K562 (cell line): ENCODE results near the gene ZNF8. TPM values are rescaled to one million over a fixed set of nuclear protein-coding genes. Genes with fewer than 3 reads are reported as not detected.

Experiments
- BACH1 ChIP-seq: fragments of 200-800 bp; sonication (Bioruptor generic); IDR thresholded peaks from 2 replicates; pipeline ENCODE4 v1.6.1; 2016; ENCODE audit warnings: missing genetic modification characterization, missing compliant biosample characterization
- CBX5 ChIP-seq: IDR thresholded peaks from 2 replicates; pipeline ENCODE4 v1.6.1; 2014; ENCODE audit warnings: low read depth, borderline replicate concordance
- CLOCK ChIP-seq: fragments of 250-450 bp; sonication (Bioruptor Pico); IDR thresholded peaks from 2 replicates; pipeline ENCODE4 v1.4.0; 2020; ENCODE audit warnings: mild to moderate bottlenecking, moderate library complexity, borderline replicate concordance
- CREB1 ChIP-seq, 2 experiments: sonication (generic) in 1 of 2; formaldehyde crosslinking in 1 of 2; IDR thresholded peaks; 2 replicates each; pipeline versions ENCODE4 v1.6.1 to v1.8.0; 2012 to 2022; ENCODE audit warnings: inconsistent platforms in 1 of 2, mild to moderate bottlenecking in 1 of 2, missing genetic modification reagents in 1 of 2, moderate library complexity in 1 of 2
- CREM ChIP-seq: IDR thresholded peaks from 2 replicates; pipeline ENCODE4 v1.6.1; 2014; ENCODE audit warnings: antibody characterized with exemption, low read depth
- DDX20 ChIP-seq: fragments of 450-650 bp; IDR thresholded peaks from 2 replicates; pipeline ENCODE4 v1.6.1; 2016; ENCODE audit warnings: missing genetic modification characterization, low read depth, mild to moderate bottlenecking, missing compliant biosample characterization, moderate library complexity
- HCFC1 ChIP-seq: IDR thresholded peaks from 2 replicates; pipeline ENCODE4 v1.6.1; 2012; ENCODE audit warnings: low read depth, low read length, improper control_type of control experiment
- LARP7 ChIP-seq: fragments of 450-650 bp; IDR thresholded peaks from 2 replicates; pipeline ENCODE4 v1.6.1; 2016
- NUFIP1 ChIP-seq: fragments of 450-650 bp; IDR thresholded peaks from 2 replicates; pipeline ENCODE4 v1.6.1; 2018; ENCODE audit not compliant: partially characterized antibody
- PPARD ChIP-seq: fragments of 250-450 bp; sonication (Bioruptor Pico); IDR thresholded peaks from 2 replicates; pipeline ENCODE4 v1.8.0; 2022; ENCODE audit warnings: inconsistent platforms, mild to moderate bottlenecking, moderate library complexity
- RAD21 ChIP-seq, 2 experiments: fragments of 250-450 bp in 1 of 2; fragments of 450-650 bp in 1 of 2; sonication (Bioruptor Pico) in 1 of 2; formaldehyde crosslinking in 1 of 2; IDR thresholded peaks in 1 of 2; conservative IDR thresholded peaks in 1 of 2; 2 replicates each; pipeline versions ENCODE4 v1.4.0 to v1.8.0; 2020 to 2022; ENCODE audit warnings: mild to moderate bottlenecking in 2 of 2, moderate library complexity in 1 of 2
- ZKSCAN1 ChIP-seq: fragments of 150-350 bp; IDR thresholded peaks from 2 replicates; pipeline ENCODE4 v1.6.1; 2016; ENCODE audit warnings: low read depth, low read length
- ZNF24 ChIP-seq: fragments of 450-650 bp; IDR thresholded peaks from 2 replicates; pipeline ENCODE4 v1.6.1; 2016
- ZNF584 ChIP-seq: fragments of 200-800 bp; sonication (Bioruptor generic); IDR thresholded peaks from 2 replicates; pipeline ENCODE4 v1.6.1; 2016; ENCODE audit warnings: low read depth, mild to moderate bottlenecking, missing genetic modification characterization, missing compliant biosample characterization
- polyA plus RNA-seq, 8 experiments: library from polyadenylated mRNA; depleted of rRNA in 4 of 8; stranded (reverse) in 5 of 8; unstranded in 3 of 8; fragments of >200 nt; fragmentation: Nextera tagmentation in 2 of 8; fragmentation: Illumina TruSeq in 1 of 8; extraction: Ambion mirVana in 2 of 8; extraction: Trizol in 1 of 8; gene quantifications; 2 replicates each; pipeline versions ENCODE4 v1.2.1 to v1.2.3, GENCODE V29; 2011 to 2014; ENCODE audit warnings: inconsistent platforms in 1 of 8, missing spikeins in 1 of 8
- total RNA-seq, 7 experiments: library from RNA; depleted of rRNA in 6 of 7; stranded (reverse); fragments of >200 nt in 6 of 7; fragmentation: Illumina TruSeq in 2 of 7; extraction: Trizol in 2 of 7; gene quantifications; 2 replicates each; pipeline versions ENCODE4 v1.2.1 to v1.2.3, GENCODE V29; 2011 to 2021; ENCODE audit warnings: low replicate concordance in 1 of 7
- TF ChIP-seq, protein P1 (sequence below): fragments of 450-650 bp; IDR thresholded peaks from 2 replicates; pipeline ENCODE4 v1.6.1; 2016; ENCODE audit warnings: borderline replicate concordance
- TF ChIP-seq, protein P2 (sequence below), 3 experiments: IDR thresholded peaks in 2 of 3; conservative IDR thresholded peaks in 1 of 3; 2 replicates each; pipeline ENCODE4 v1.5.1; 2011 to 2012; ENCODE audit warnings: low read length in 3 of 3, mild to moderate bottlenecking in 3 of 3, control low read depth in 2 of 3, improper control_type of control experiment in 1 of 3, inconsistent platforms in 1 of 3, low read depth in 1 of 3, mixed read lengths in 1 of 3, moderate library complexity in 1 of 3; ENCODE audit not compliant: insufficient read depth in 2 of 3
- TF ChIP-seq, protein P3 (sequence below): fragments of 450-650 bp; IDR thresholded peaks from 2 replicates; pipeline ENCODE4 v1.6.1; 2016; ENCODE audit warnings: missing biosample characterization, missing genetic modification characterization

Gene ZNF8
- total and polyA plus RNA-seq, 9 of the 15 experiments (the other 6 are each of a cell fraction or from before 2014, with no cell fraction given): 0.71 to 7.7 (median 4.7) TPM

DNA sequence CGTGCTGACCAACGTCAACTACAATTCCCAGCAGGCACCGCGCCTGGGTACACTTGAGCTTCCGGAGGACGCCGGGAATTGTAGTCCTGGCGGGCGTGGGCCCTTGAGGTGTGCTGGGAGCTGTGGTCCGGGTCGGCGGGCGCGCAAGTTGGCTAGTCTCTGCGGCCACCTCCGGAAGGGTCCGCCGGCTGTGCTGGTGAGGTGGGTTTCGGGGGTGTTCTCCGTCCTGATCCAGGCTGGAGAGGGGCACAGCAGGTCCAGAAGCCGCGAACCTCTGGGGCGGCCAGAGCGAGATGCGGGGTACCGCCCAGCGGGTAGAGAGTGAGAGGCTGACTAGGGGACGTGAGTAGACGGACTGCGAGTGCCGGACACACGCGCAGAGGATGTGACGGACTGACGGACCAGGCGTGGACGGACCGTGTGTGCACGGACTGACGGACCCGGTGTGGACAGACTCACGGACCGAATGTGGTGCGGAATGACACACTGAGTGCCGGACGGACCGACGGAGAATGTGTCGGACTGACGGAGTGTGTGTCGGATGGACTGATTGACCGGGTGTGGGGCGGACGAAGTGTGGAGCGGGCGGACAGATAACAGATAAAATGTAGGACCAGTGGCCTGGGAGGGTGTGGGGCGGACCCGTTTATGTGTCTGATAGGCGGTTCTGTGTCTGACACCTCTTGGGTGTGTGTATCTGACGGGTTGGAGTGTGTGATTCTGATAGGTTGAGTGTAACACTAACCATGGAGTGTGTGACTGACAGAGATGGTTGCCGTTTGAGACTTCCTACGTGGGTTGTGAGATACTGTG lies 48.4 kb downstream of the ZNF8 start, which contains the start of gene ZSCAN22 (continued):
- TF ChIP-seq CLOCK (CRISPR knock-in tag): no peak
- TF ChIP-seq, protein P1, sequence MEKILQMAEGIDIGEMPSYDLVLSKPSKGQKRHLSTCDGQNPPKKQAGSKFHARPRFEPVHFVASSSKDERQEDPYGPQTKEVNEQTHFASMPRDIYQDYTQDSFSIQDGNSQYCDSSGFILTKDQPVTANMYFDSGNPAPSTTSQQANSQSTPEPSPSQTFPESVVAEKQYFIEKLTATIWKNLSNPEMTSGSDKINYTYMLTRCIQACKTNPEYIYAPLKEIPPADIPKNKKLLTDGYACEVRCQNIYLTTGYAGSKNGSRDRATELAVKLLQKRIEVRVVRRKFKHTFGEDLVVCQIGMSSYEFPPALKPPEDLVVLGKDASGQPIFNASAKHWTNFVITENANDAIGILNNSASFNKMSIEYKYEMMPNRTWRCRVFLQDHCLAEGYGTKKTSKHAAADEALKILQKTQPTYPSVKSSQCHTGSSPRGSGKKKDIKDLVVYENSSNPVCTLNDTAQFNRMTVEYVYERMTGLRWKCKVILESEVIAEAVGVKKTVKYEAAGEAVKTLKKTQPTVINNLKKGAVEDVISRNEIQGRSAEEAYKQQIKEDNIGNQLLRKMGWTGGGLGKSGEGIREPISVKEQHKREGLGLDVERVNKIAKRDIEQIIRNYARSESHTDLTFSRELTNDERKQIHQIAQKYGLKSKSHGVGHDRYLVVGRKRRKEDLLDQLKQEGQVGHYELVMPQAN: peak; percentile 91
- peak; percentile 94 for TF ChIP-seq ZKSCAN1
- TF ChIP-seq ZNF584 (CRISPR knock-in tag): peak; percentile 93
- TF ChIP-seq CBX5: peak; percentile 76; the same call in 1 of the 2 replicates
- TF ChIP-seq RAD21 (CRISPR knock-in tag; conservative IDR thresholded peaks at IDR 0.05 in 1 of 2, IDR thresholded peaks at IDR 0.05 in 1 of 2): peak; percentile 11 to 20; a peak in 1 of 4 replicates
- TF ChIP-seq ZNF24: peak; percentile 59; the same call in 1 of the 2 replicates
- TF ChIP-seq CREM: peak; percentile 99
- TF ChIP-seq, protein P2, sequence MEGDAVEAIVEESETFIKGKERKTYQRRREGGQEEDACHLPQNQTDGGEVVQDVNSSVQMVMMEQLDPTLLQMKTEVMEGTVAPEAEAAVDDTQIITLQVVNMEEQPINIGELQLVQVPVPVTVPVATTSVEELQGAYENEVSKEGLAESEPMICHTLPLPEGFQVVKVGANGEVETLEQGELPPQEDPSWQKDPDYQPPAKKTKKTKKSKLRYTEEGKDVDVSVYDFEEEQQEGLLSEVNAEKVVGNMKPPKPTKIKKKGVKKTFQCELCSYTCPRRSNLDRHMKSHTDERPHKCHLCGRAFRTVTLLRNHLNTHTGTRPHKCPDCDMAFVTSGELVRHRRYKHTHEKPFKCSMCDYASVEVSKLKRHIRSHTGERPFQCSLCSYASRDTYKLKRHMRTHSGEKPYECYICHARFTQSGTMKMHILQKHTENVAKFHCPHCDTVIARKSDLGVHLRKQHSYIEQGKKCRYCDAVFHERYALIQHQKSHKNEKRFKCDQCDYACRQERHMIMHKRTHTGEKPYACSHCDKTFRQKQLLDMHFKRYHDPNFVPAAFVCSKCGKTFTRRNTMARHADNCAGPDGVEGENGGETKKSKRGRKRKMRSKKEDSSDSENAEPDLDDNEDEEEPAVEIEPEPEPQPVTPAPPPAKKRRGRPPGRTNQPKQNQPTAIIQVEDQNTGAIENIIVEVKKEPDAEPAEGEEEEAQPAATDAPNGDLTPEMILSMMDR (IDR thresholded peaks at IDR 0.05 in 2 of 3, conservative IDR thresholded peaks at IDR 0.05 in 1 of 3; ENCODE audit: insufficient read depth in 2 of 3, low read depth in 1 of 3, low read length in 3 of 3): no peak
- no peak for TF ChIP-seq NUFIP1
- no peak for TF ChIP-seq PPARD (CRISPR knock-in tag)
- TF ChIP-seq BACH1: peak; percentile 63; the same call in 1 of the 2 replicates
- peak; percentile 93 for TF ChIP-seq HCFC1
- peak; percentile 95 for TF ChIP-seq CREB1 (IDR thresholded peaks at IDR 0.05)
- TF ChIP-seq CREB1 (CRISPR knock-in tag; IDR thresholded peaks at IDR 0.05): peak; percentile 98
- TF ChIP-seq, protein P3, sequence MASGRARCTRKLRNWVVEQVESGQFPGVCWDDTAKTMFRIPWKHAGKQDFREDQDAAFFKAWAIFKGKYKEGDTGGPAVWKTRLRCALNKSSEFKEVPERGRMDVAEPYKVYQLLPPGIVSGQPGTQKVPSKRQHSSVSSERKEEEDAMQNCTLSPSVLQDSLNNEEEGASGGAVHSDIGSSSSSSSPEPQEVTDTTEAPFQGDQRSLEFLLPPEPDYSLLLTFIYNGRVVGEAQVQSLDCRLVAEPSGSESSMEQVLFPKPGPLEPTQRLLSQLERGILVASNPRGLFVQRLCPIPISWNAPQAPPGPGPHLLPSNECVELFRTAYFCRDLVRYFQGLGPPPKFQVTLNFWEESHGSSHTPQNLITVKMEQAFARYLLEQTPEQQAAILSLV (tag): peak; percentile 66; the same call in 1 of the 2 replicates
- TF ChIP-seq DDX20: no peak
- TF ChIP-seq LARP7: no peak; the same call in 1 of the 2 replicates
